Parathyroid adenoma (tissue), 2 donors: ENCODE results near the gene MNS1.

Experiments
- H2AFZ ChIP-seq: fragments of 300-600 bp; sonication (generic); one replicate; pipeline ENCODE4 v1.7.0; 2017; ENCODE audit warnings: antibody characterized with exemption, mild to moderate bottlenecking
- H3K27ac ChIP-seq: fragments of 300-600 bp; sonication (generic); one replicate; pipeline ENCODE4 v1.7.0; 2017
- H3K27me3 ChIP-seq: fragments of 300-600 bp; sonication (generic); one replicate; pipeline ENCODE4 v1.7.0; 2017; ENCODE audit warnings: low read length; ENCODE audit not compliant: control insufficient read depth, insufficient read depth
- H3K36me3 ChIP-seq: fragments of 300-600 bp; sonication (generic); one replicate; pipeline ENCODE4 v1.7.0; 2017; ENCODE audit warnings: low read length; ENCODE audit not compliant: control insufficient read depth, insufficient read depth
- H3K4me1 ChIP-seq: fragments of 300-600 bp; sonication (generic); one replicate; pipeline ENCODE4 v1.7.0; 2017; ENCODE audit warnings: control low read depth
- H3K4me2 ChIP-seq: fragments of 300-600 bp; sonication (generic); one replicate; pipeline ENCODE4 v1.7.0; 2017; ENCODE audit warnings: low read length
- H3K4me3 ChIP-seq: fragments of 300-600 bp; sonication (generic); one replicate; pipeline ENCODE4 v1.7.0; 2017; ENCODE audit warnings: low read depth, low read length
- H3K79me2 ChIP-seq: fragments of 300-600 bp; sonication (generic); one replicate; pipeline ENCODE4 v1.7.0; 2017; ENCODE audit warnings: control low read depth
- H3K9ac ChIP-seq: fragments of 300-600 bp; sonication (generic); one replicate; pipeline ENCODE4 v1.7.0; 2017; ENCODE audit warnings: mild to moderate bottlenecking
- H3K9me3 ChIP-seq: fragments of 300-600 bp; sonication (generic); one replicate; pipeline ENCODE4 v1.7.0; 2017; ENCODE audit warnings: low read length; ENCODE audit not compliant: control insufficient read depth
- TF ChIP-seq, protein P1 (sequence below): fragments of 300-600 bp; sonication (generic); IDR thresholded peaks from one replicate; pipeline ENCODE4 v1.7.0; 2017; ENCODE audit warnings: antibody characterized with exemption, mild to moderate bottlenecking
- donor health status: primary hyperparathyroidism.

The MNS1 gene, protein sequence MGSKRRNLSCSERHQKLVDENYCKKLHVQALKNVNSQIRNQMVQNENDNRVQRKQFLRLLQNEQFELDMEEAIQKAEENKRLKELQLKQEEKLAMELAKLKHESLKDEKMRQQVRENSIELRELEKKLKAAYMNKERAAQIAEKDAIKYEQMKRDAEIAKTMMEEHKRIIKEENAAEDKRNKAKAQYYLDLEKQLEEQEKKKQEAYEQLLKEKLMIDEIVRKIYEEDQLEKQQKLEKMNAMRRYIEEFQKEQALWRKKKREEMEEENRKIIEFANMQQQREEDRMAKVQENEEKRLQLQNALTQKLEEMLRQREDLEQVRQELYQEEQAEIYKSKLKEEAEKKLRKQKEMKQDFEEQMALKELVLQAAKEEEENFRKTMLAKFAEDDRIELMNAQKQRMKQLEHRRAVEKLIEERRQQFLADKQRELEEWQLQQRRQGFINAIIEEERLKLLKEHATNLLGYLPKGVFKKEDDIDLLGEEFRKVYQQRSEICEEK

DNA sequence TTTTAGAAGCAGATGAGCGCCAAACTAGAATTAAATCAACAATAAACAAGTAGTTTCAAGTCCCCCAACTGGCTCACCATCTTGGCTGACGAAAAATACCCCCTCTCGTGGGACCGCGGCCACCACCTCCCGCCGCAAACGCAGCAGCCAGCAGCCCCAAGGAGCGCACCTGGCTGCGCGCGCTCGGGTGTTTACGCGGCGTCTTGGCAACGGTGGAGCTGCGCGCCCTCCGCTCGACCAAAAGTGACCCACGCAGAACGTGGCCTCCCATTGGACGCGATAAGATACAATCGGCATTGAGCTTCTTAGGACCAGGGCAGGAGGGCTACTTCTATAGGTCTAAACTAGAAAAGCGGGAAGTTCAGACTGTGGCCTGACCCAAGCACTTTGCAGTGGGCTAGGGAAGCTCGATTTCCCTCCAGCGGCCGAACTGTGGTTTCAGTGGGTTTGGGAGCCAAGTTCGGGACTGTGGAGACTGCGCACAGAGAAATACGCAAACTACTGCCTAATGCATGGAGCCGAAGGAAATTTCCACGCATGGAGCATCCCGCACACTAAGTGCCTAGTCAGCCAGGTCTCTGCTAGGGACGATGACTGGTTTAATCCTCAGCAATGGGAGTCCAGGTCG is at the start of gene MNS1:
Gene MNS1 (minus strand): TSS at position 245 of the 628 bp plus-strand sequence. CDS start 165 bp downstream, at position 80.
- no peaks in the 10 kb centered on the region for H3K9me3 ChIP-seq
- peak within 1 kb of the TSS; percentile 81 for H2AFZ ChIP-seq
- peak within 1 kb of the TSS; percentile 86 for H3K4me3 ChIP-seq
- TF ChIP-seq, protein P1, sequence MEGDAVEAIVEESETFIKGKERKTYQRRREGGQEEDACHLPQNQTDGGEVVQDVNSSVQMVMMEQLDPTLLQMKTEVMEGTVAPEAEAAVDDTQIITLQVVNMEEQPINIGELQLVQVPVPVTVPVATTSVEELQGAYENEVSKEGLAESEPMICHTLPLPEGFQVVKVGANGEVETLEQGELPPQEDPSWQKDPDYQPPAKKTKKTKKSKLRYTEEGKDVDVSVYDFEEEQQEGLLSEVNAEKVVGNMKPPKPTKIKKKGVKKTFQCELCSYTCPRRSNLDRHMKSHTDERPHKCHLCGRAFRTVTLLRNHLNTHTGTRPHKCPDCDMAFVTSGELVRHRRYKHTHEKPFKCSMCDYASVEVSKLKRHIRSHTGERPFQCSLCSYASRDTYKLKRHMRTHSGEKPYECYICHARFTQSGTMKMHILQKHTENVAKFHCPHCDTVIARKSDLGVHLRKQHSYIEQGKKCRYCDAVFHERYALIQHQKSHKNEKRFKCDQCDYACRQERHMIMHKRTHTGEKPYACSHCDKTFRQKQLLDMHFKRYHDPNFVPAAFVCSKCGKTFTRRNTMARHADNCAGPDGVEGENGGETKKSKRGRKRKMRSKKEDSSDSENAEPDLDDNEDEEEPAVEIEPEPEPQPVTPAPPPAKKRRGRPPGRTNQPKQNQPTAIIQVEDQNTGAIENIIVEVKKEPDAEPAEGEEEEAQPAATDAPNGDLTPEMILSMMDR = no peak
- no peaks in the 10 kb centered on the region for H3K4me1 ChIP-seq
- H3K9ac ChIP-seq = no peak within 1 kb of the TSS
- H3K79me2 ChIP-seq = no peaks in the 10 kb centered on the region
- H3K4me2 ChIP-seq = peak within 1 kb of the TSS; percentile 92
- H3K36me3 ChIP-seq = no peaks in the 10 kb centered on the region
- no peaks in the 10 kb centered on the region for H3K27me3 ChIP-seq
- H3K27ac ChIP-seq = no peak within 1 kb of the TSS

DNA sequence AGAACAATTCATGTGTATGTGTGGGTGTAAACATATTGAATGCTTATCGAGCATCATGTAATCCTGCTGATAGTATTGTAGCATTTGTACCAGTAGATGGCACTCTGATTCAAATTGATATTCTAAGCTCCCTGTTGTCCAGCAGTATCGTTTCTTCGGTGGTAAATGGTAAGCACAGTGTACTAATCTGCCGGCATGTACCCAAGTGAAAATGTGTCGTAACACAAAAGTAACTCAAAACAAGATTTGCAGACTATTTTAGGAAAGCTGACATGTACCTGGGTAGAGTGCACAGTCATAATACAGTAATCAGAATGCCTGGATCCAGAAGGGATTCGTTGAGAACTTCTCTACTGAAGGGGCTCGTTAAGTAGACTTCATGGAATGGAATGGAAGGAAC is 31.7 kb upstream of the MNS1 start:
- H3K27ac ChIP-seq = no peak overlapping the region
- no peaks in the 10 kb centered on the region for H3K27me3 ChIP-seq
- no peaks in the 10 kb centered on the region for H3K4me1 ChIP-seq
- no peak overlapping the region for H3K9ac ChIP-seq
- TF ChIP-seq, protein P1 = peak; percentile 41
- H3K79me2 ChIP-seq = no peaks in the 10 kb centered on the region
- peak overlapping the region; percentile 21 for H2AFZ ChIP-seq
- H3K4me3 ChIP-seq = no peak overlapping the region
- H3K9me3 ChIP-seq = no peaks in the 10 kb centered on the region
- no peaks in the 10 kb centered on the region for H3K36me3 ChIP-seq
- peak overlapping the region; percentile 40 for H3K4me2 ChIP-seq

DNA sequence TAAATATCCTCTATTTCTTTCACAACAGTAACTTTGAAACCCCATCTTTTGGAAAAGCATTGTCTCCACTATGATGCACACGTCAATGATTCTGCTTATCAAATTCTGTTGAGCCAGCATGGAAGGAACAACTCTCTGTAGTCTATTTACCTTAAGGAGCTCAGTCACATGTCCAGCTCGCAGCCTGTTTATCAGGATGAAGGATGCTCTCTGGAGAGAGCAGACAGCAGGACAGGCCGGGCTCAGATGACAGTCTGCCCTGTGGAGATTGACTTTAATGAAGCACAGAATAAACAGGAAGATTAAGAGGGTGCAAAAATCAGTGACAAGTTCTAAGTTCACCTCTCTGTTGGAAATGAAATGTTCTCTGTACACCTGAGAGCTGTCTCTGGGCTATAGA is 30.6 kb upstream of the MNS1 start:
- Histone ChIP-seq H3K79me2 (no peaks in the 10 kb centered on the region), H3K4me3 (no peak overlapping the region), H3K27me3 (no peaks in the 10 kb centered on the region), H3K9me3 (no peaks in the 10 kb centered on the region), H3K4me1 (no peaks in the 10 kb centered on the region), H3K4me2 (no peak overlapping the region), H3K36me3 (no peaks in the 10 kb centered on the region), H2AFZ (no peak overlapping the region), H3K9ac (no peak overlapping the region), H3K27ac (no peak overlapping the region)
- TF ChIP-seq, protein P1 = no peak

DNA sequence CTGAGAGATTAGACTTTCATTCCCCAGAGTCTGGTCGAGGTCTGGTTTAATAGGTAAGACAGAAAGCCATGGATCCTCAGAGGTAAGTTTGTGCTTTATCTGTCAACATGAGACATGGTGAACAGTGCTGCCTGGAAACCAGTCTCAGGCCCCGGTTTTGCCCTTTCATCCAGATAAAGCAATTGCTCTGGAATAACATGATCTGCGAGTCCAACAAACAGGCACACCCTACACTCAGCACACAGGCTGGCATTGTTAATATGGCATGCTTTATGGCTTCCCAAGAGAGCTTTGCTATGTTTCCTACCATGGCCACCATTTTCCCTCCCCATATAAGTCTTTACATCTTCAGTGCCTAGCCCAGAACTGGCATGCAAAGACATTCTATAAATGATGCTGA is 30.1 kb upstream of the MNS1 start:
- H3K27me3 ChIP-seq = no peaks in the 10 kb centered on the region
- no peak overlapping the region for H3K4me2 ChIP-seq
- H3K9me3 ChIP-seq = no peaks in the 10 kb centered on the region
- no peaks in the 10 kb centered on the region for H3K79me2 ChIP-seq
- no peak overlapping the region for H2AFZ ChIP-seq
- no peak overlapping the region for H3K27ac ChIP-seq
- H3K36me3 ChIP-seq = no peaks in the 10 kb centered on the region
- no peak overlapping the region for H3K4me3 ChIP-seq
- TF ChIP-seq, protein P1 = no peak
- no peak overlapping the region for H3K9ac ChIP-seq
- H3K4me1 ChIP-seq = no peaks in the 10 kb centered on the region
